Fibroblast of lung (primary cell): Measurements from ENCODE around the gene AGAP1. TPM values are rescaled to one million over a fixed set of nuclear protein-coding genes. Genes with fewer than 3 reads are reported as not detected.

ENCODE experiments used
- DNase-seq, 2 donors: peaks; one replicate each; pipeline versions ENCODE4 v3.0.0 to v3.0.0-alpha.2; 2010; ENCODE audit warnings: low read depth in 2 of 2
- H2AFZ ChIP-seq: 2 replicates; pipeline ENCODE4 v1.5.1; 2012; ENCODE audit warnings: low read length, control low read depth, inconsistent platforms
- H3K27ac ChIP-seq: 2 replicates; pipeline ENCODE4 v1.5.1; 2011; ENCODE audit warnings: low read length, control low read depth; ENCODE audit not compliant: insufficient read depth
- H3K27me3 ChIP-seq: 2 replicates; pipeline ENCODE4 v1.5.1; 2011; ENCODE audit warnings: mild to moderate bottlenecking, low read length; ENCODE audit not compliant: control insufficient read depth, insufficient read depth
- H3K36me3 ChIP-seq: 2 replicates; pipeline ENCODE4 v1.5.1; 2011; ENCODE audit warnings: low read length; ENCODE audit not compliant: control insufficient read depth, insufficient read depth
- H3K4me1 ChIP-seq: 2 replicates; pipeline ENCODE4 v1.5.1; 2011; ENCODE audit warnings: low read length; ENCODE audit not compliant: control insufficient read depth, insufficient read depth; ENCODE audit errors: extremely low read depth
- H3K4me2 ChIP-seq: 2 replicates; pipeline ENCODE4 v1.5.1; 2011; ENCODE audit warnings: low read length, control low read depth; ENCODE audit not compliant: insufficient read depth; ENCODE audit errors: extremely low read depth
- H3K4me3 ChIP-seq, 4 experiments: fragments of 200-600 bp in 1 of 4; sonication (generic) in 1 of 4; replicated peaks in 1 of 4; 2 replicates each; pipeline ENCODE4 v1.5.1; 2011 to 2016; ENCODE audit warnings: low read length in 4 of 4, low read depth in 3 of 4, mild to moderate bottlenecking in 3 of 4, control low read depth in 2 of 4, inconsistent platforms in 1 of 4, mixed read lengths in 1 of 4; ENCODE audit not compliant: insufficient read depth in 1 of 4; ENCODE audit errors: control extremely low read depth in 1 of 4
- H3K79me2 ChIP-seq: 2 replicates; pipeline ENCODE4 v1.5.1; 2012; ENCODE audit warnings: mild to moderate bottlenecking, low read length, inconsistent platforms; ENCODE audit not compliant: control insufficient read depth, insufficient read depth
- H3K9ac ChIP-seq: 2 replicates; pipeline ENCODE4 v1.5.1; 2011; ENCODE audit warnings: mild to moderate bottlenecking, low read length, control low read depth; ENCODE audit not compliant: insufficient read depth
- H3K9me3 ChIP-seq: 2 replicates; pipeline ENCODE4 v1.5.1; 2012; ENCODE audit warnings: low read depth, low read length; ENCODE audit not compliant: control insufficient read depth, insufficient read depth
- H4K20me1 ChIP-seq: 2 replicates; pipeline ENCODE4 v1.5.1; 2011; ENCODE audit warnings: low read length; ENCODE audit not compliant: control insufficient read depth, insufficient read depth; ENCODE audit errors: extremely low read depth
- CTCF ChIP-seq, 2 donors: IDR thresholded peaks in 1 of 2; conservative IDR thresholded peaks in 1 of 2; 1 replicate in 1 of 2; 2 replicates in 1 of 2; pipeline ENCODE4 v1.5.1; 2011 to 2012; ENCODE audit warnings: low read length in 2 of 2, control low read depth in 1 of 2, inconsistent platforms in 1 of 2, low read depth in 1 of 2, mild to moderate bottlenecking in 1 of 2
- EZH2 ChIP-seq: IDR thresholded peaks from 2 replicates; pipeline ENCODE4 v1.5.1; 2012; ENCODE audit warnings: low read length, control low read depth, mild to moderate bottlenecking; ENCODE audit errors: missing control alignments
- polyA plus RNA-seq, 2 donors: library from polyadenylated mRNA; depleted of rRNA in 1 of 2; stranded (reverse) in 1 of 2; unstranded in 1 of 2; fragments of >200 nt; gene quantifications; 2 replicates each; pipeline ENCODE4 v1.2.1, GENCODE V29; 2011 to 2012; ENCODE audit warnings: missing spikeins in 1 of 2
- total RNA-seq: library from RNA; depleted of rRNA; stranded (reverse); fragments of >200 nt; gene quantifications from 2 replicates; pipeline ENCODE4 v1.2.1, GENCODE V29; 2014

The AGAP1 gene
- total and polyA plus RNA-seq, 2 donors (not counting 1 experiment from before 2014, with no cell fraction given) = 10.6 to 14.0 TPM

DNA sequence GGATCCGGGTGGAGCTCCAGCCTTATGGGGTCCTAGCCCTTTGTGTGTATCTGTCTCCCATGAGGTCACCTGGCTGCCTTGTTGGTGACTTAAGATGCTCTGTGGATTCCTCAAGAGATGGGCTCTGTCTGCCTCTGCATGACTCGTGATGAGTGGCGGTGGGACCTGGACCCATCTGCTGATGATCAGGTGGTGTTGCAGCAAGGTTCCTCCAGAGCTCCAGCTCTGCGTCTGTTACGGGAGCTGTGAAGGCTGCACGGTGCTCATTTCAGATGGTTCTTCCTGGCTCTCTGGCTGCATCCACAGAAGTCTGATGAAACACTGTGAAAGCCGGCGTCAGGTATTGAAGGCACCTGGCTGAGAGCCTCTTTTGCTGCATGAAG is 2.4 kb downstream of the AGAP1 start:
- Histone ChIP-seq H3K27me3 (no peaks in the 10 kb centered on the region), H3K36me3 (no peaks in the 10 kb centered on the region), H3K9me3 (no peaks in the 10 kb centered on the region), H3K4me2 (peak overlapping the region; percentile 1), H3K27ac (no peak overlapping the region), H4K20me1 (no peaks in the 10 kb centered on the region), H3K4me1 (peaks cover 16% of the 10 kb centered on the region), H2AFZ (no peak overlapping the region), H3K79me2 (peaks cover 54% of the 10 kb centered on the region), H3K9ac (no peak overlapping the region), H3K4me3 (peak overlapping the region in 2 of 4 experiments; percentile 8 to 71)
- peak in 1 of 2 donors; percentile 42 for DNase-seq
- TF ChIP-seq EZH2 = no peak
- no peak for TF ChIP-seq CTCF (conservative IDR thresholded peaks at IDR 0.05 in 1 of 2, IDR thresholded peaks at IDR 0.05 in 1 of 2; ENCODE audit: low read depth in 1 of 2, low read length in 2 of 2)

DNA sequence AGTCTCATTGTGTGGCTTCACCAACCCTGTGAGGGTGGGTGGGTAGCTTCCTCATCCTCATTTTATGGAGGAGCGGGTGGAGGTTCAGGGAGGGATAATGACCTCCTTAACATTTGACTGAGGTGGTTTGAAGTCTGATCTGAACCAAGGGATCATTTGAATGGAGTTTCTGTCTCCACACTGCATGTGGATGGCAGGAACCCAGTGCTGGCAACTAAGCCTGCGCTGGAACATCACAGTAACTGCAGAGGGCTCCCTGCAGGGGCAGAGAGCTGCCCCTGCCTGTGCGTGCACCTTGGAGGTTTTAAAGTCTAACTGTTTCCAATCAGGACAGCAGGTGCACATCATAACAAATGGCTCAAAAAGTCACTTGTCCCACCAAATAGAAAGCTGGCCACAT is 3.3 kb downstream of the AGAP1 start:
- Histone ChIP-seq H3K36me3 (no peaks in the 10 kb centered on the region), H3K9me3 (no peaks in the 10 kb centered on the region), H3K79me2 (peaks cover 60% of the 10 kb centered on the region), H3K4me1 (peaks cover 19% of the 10 kb centered on the region), H3K4me2 (no peak overlapping the region), H4K20me1 (no peaks in the 10 kb centered on the region), H2AFZ (no peak overlapping the region), H3K9ac (no peak overlapping the region), H3K27me3 (no peaks in the 10 kb centered on the region), H3K27ac (no peak overlapping the region), H3K4me3 (no peak overlapping the region)
- no peak for DNase-seq
- no peak for TF ChIP-seq EZH2
- TF ChIP-seq CTCF (conservative IDR thresholded peaks at IDR 0.05 in 1 of 2, IDR thresholded peaks at IDR 0.05 in 1 of 2; ENCODE audit: low read depth in 1 of 2, low read length in 2 of 2) = no peak

DNA sequence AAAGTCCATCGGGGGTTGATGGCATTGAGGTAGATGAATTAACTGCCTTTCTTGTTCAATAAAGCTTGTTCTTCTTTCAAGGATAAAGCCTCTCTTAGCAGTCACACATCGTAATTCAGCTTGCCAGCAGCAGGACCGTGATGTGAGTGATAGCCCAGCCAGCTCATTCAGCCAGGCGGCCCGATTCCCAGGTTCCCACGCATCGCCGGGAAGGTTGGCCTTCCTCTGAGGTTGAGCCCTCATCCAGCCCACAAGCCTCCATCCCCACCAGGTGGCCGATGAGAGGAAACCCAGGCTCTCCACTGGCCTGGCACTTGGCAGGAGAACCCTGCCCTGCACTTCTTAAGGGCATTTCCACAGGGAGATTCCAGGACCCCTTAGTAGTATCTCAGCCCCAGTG is 4.7 kb downstream of the AGAP1 start:
- H3K4me2 ChIP-seq = no peak overlapping the region
- H2AFZ ChIP-seq = no peak overlapping the region
- no peak for TF ChIP-seq EZH2
- TF ChIP-seq CTCF (conservative IDR thresholded peaks at IDR 0.05 in 1 of 2, IDR thresholded peaks at IDR 0.05 in 1 of 2; ENCODE audit: low read depth in 1 of 2, low read length in 2 of 2) = no peak
- no peak overlapping the region for H3K27ac ChIP-seq
- peaks cover 19% of the 10 kb centered on the region for H3K4me1 ChIP-seq
- no peaks in the 10 kb centered on the region for H3K9me3 ChIP-seq
- no peak overlapping the region for H3K4me3 ChIP-seq
- DNase-seq = peak in 1 of 2 donors; percentile 56
- H3K36me3 ChIP-seq = no peaks in the 10 kb centered on the region
- peaks cover 68% of the 10 kb centered on the region for H3K79me2 ChIP-seq
- H4K20me1 ChIP-seq = no peaks in the 10 kb centered on the region
- no peaks in the 10 kb centered on the region for H3K27me3 ChIP-seq
- H3K9ac ChIP-seq = no peak overlapping the region
